ENCODE measurements around the gene TXNDC16. TPM values are rescaled to one million over a fixed set of nuclear protein-coding genes. Genes with fewer than 3 reads are reported as not detected.

TXNDC16 gene
- total RNA-seq, 1 donor from 2014 or later, result 8.2 TPM

DNA sequence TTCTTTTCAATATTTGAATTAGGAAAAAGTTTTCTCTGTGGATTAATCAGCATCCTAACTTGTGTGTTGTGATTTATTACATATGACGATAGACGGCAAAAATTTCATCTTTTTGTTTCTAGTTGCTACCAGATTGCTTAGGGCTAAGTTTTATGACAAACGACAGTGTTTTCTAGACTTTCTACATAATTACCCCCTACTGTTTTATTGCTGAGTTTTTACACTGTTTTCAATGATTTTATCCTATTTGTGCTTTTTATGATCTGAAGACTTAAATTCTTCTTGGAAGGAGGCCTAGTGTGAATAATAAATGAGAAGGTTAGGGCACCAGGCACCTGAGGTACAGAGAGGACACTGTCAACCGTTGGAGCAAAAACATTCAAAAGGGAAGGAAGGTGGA is 88.1 kb downstream of the TXNDC16 start:
- Histone ChIP-seq H3K36me3 (no peaks in the 10 kb centered on the region), H3K27me3 (ENCODE audit: low read depth) (no peaks in the 10 kb centered on the region), H3K4me3 (no peak overlapping the region), H3K27ac (no peak overlapping the region), H3K9me3 (peaks cover 5% of the 10 kb centered on the region), H3K4me1 (no peaks in the 10 kb centered on the region)
- no peak for DNase-seq
- ATAC-seq, result no peak
- intact Hi-C loops (cut with DNase I), result no loop called here
- TF ChIP-seq, protein P1, sequence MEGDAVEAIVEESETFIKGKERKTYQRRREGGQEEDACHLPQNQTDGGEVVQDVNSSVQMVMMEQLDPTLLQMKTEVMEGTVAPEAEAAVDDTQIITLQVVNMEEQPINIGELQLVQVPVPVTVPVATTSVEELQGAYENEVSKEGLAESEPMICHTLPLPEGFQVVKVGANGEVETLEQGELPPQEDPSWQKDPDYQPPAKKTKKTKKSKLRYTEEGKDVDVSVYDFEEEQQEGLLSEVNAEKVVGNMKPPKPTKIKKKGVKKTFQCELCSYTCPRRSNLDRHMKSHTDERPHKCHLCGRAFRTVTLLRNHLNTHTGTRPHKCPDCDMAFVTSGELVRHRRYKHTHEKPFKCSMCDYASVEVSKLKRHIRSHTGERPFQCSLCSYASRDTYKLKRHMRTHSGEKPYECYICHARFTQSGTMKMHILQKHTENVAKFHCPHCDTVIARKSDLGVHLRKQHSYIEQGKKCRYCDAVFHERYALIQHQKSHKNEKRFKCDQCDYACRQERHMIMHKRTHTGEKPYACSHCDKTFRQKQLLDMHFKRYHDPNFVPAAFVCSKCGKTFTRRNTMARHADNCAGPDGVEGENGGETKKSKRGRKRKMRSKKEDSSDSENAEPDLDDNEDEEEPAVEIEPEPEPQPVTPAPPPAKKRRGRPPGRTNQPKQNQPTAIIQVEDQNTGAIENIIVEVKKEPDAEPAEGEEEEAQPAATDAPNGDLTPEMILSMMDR (IDR thresholded peaks at IDR 0.05), result no peak

DNA sequence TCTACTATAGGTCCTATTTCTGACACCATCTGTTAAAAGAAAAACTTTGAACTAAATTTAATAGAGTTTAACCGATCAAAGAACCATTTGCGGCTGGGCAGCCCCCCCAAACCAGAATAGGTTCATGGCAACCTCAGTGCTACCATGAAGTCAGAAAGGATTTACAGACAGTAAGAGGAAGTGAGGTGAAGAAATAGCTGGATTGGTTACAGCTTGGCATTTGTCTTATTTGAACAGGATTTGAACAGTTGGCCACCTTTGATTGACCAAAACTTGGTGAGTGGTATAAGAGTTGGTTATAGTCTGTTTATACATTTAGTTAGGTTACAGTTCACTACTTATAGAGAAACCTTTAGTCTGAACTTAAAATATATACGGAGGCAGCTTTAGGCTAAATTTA is 88.9 kb downstream of the TXNDC16 start:
- H3K27me3 ChIP-seq (ENCODE audit: low read depth), result no peaks in the 10 kb centered on the region
- no peak overlapping the region for H3K4me3 ChIP-seq
- no peak for DNase-seq
- H3K36me3 ChIP-seq, result no peaks in the 10 kb centered on the region
- peaks cover 5% of the 10 kb centered on the region for H3K9me3 ChIP-seq
- H3K4me1 ChIP-seq, result no peaks in the 10 kb centered on the region
- ATAC-seq, result no peak
- intact Hi-C loops (cut with DNase I), result no loop called here
- no peak overlapping the region for H3K27ac ChIP-seq
- TF ChIP-seq, protein P1 (IDR thresholded peaks at IDR 0.05), result no peak

DNA sequence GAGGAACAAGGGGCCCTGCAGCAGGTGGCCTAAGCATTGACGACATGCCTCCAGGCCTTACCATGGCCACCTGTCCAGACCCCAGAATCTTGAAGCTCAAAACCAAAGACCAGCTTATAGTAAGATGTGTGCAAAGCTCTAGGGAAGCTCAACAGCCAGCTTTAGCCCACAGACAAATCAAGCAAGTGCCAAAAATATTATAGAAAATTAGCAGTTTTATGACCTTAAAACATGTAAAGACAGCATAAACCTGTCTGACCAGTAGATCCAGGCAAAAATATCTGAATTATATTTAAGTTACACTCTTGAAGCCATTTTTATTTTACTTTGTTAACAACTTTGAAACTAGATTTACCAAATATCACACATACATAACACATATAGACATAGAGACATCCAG is 90.6 kb downstream of the TXNDC16 start:
- no peak overlapping the region for H3K27ac ChIP-seq
- H3K4me3 ChIP-seq, result no peak overlapping the region
- no peaks in the 10 kb centered on the region for H3K36me3 ChIP-seq
- H3K9me3 ChIP-seq, result peaks cover 5% of the 10 kb centered on the region
- no peaks in the 10 kb centered on the region for H3K27me3 ChIP-seq (ENCODE audit: low read depth)
- TF ChIP-seq, protein P1 (IDR thresholded peaks at IDR 0.05), result no peak
- DNase-seq (no peak), ATAC-seq (no peak)
- intact Hi-C loops (cut with DNase I), result no loop called here
- no peaks in the 10 kb centered on the region for H3K4me1 ChIP-seq

DNA sequence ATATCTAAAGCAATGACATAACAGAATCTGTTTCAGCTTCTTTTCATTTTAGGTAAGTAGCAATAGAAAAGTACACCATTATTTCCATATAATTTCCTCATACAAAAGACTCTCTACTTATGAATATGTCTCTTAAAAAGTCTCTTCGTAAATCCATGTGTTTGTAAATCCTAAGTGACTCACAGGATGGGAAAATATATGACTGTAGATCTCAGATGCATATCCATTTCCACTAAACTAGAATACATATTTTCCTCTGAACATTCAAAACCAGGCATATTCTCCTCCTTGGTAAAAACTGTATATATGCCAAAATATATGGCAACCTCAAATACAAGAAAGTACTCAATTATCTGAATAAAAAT is 93.6 kb downstream of the TXNDC16 start:
- ATAC-seq, result no peak
- no peak for DNase-seq

DNA sequence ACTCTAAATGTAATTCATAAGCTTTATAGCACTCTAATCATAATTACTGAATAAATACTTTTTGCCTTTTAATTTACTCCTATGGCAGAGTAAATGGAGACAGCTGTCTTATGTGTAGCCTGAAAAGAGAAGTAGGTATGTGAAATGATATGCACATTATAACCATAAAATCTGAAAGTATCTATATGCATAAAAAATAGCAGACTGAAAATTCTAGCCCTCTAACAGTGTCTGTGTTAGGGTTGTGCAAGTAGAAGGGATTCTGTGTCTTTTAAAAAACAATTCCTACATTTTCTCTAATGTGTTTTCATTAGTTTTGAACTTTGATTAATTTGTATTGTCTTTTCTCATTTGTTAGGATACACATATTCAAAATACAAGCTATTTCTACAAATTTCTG is 94.9 kb downstream of the TXNDC16 start:
- intact Hi-C loops (cut with DNase I), result no loop called here
- H3K9me3 ChIP-seq, result peaks cover 5% of the 10 kb centered on the region
- no peaks in the 10 kb centered on the region for H3K4me1 ChIP-seq
- H3K36me3 ChIP-seq, result no peaks in the 10 kb centered on the region
- DNase-seq (no peak), ATAC-seq (no peak)
- TF ChIP-seq, protein P1 (IDR thresholded peaks at IDR 0.05), result no peak
- H3K27ac ChIP-seq, result no peak overlapping the region
- no peaks in the 10 kb centered on the region for H3K27me3 ChIP-seq (ENCODE audit: low read depth)
- no peak overlapping the region for H3K4me3 ChIP-seq

More for the DNA sequence above, 93.6 kb downstream of the TXNDC16 start:
- Histone ChIP-seq H3K9me3 (peaks cover 5% of the 10 kb centered on the region), H3K4me1 (no peaks in the 10 kb centered on the region), H3K4me3 (no peak overlapping the region), H3K27me3 (ENCODE audit: low read depth) (no peaks in the 10 kb centered on the region), H3K27ac (no peak overlapping the region), H3K36me3 (no peaks in the 10 kb centered on the region)
- TF ChIP-seq, protein P1 (IDR thresholded peaks at IDR 0.05), result no peak
- intact Hi-C loops (cut with DNase I), result no loop called here

Measured in lower lobe of right lung (tissue), 2 donors.